DND-41 (cell line): Measurements from ENCODE around the gene FLT4.

Experiments used
- ATAC-seq: fragments of 200-7000 bp; cut with Tn5 transposase; 3 replicates; pipeline ENCODE4 v1.9.1; 2021; ENCODE audit warnings: low read depth; ENCODE audit not compliant: insufficient read depth
- DNase-seq: peaks from one replicate; pipeline ENCODE4 v3.0.0-alpha.2; 2020
- H2AFZ ChIP-seq: 2 replicates; pipeline ENCODE4 v1.6.0; 2012; ENCODE audit warnings: low read depth, low read length
- H3K27ac ChIP-seq: 2 replicates; pipeline ENCODE4 v1.5.1; 2012; ENCODE audit warnings: low read length, inconsistent platforms
- H3K27me3 ChIP-seq: fragments of 200-600 bp; sonication (generic); 2 replicates; pipeline ENCODE4 v1.6.0; 2012; ENCODE audit warnings: low read length, mild to moderate bottlenecking, inconsistent platforms; ENCODE audit not compliant: insufficient read depth, poor library complexity
- H3K36me3 ChIP-seq: 2 replicates; pipeline ENCODE4 v1.5.1; 2012; ENCODE audit warnings: low read length, inconsistent platforms; ENCODE audit not compliant: insufficient read depth
- H3K4me1 ChIP-seq: 2 replicates; pipeline ENCODE4 v1.5.1; 2012; ENCODE audit warnings: mild to moderate bottlenecking, low read length; ENCODE audit not compliant: insufficient read depth
- H3K4me2 ChIP-seq: 2 replicates; pipeline ENCODE4 v1.6.0; 2012; ENCODE audit warnings: mild to moderate bottlenecking, moderate library complexity, low read length, inconsistent platforms; ENCODE audit not compliant: insufficient read depth
- H3K4me3 ChIP-seq, 2 experiments: fragments of 200-600 bp in 1 of 2; shearing (Covaris generic) in 1 of 2; 2 replicates each; pipeline ENCODE4 v1.5.1; 2012 to 2016; ENCODE audit warnings: inconsistent platforms in 2 of 2, low read length in 2 of 2, mild to moderate bottlenecking in 2 of 2, low read depth in 1 of 2, moderate library complexity in 1 of 2
- H3K79me2 ChIP-seq: 2 replicates; pipeline ENCODE4 v1.6.0; 2012; ENCODE audit warnings: low read length, inconsistent platforms; ENCODE audit not compliant: insufficient read depth
- H3K9ac ChIP-seq: 2 replicates; pipeline ENCODE4 v1.6.0; 2012; ENCODE audit warnings: low read depth, mild to moderate bottlenecking, inconsistent platforms, low read length, moderate library complexity
- H3K9me3 ChIP-seq: 2 replicates; pipeline ENCODE4 v1.5.1; 2012; ENCODE audit warnings: low read length, moderate library complexity, mild to moderate bottlenecking, inconsistent platforms; ENCODE audit not compliant: insufficient read depth, severe bottlenecking
- H4K20me1 ChIP-seq: 2 replicates; pipeline ENCODE4 v1.6.0; 2012; ENCODE audit warnings: low read length; ENCODE audit not compliant: insufficient read depth
- CTCF ChIP-seq: IDR thresholded peaks from 2 replicates; pipeline ENCODE4 v1.5.1; 2012; ENCODE audit warnings: borderline replicate concordance, low read length, moderate library complexity, mild to moderate bottlenecking; ENCODE audit not compliant: poor library complexity, severe bottlenecking; ENCODE audit errors: extremely low read depth
- EZH2 ChIP-seq: IDR thresholded peaks from 3 replicates; pipeline ENCODE4 v1.6.1; 2012; ENCODE audit warnings: borderline replicate concordance, low read depth, mild to moderate bottlenecking, moderate library complexity, low read length, inconsistent platforms; ENCODE audit not compliant: severe bottlenecking

FLT4 gene

DNA sequence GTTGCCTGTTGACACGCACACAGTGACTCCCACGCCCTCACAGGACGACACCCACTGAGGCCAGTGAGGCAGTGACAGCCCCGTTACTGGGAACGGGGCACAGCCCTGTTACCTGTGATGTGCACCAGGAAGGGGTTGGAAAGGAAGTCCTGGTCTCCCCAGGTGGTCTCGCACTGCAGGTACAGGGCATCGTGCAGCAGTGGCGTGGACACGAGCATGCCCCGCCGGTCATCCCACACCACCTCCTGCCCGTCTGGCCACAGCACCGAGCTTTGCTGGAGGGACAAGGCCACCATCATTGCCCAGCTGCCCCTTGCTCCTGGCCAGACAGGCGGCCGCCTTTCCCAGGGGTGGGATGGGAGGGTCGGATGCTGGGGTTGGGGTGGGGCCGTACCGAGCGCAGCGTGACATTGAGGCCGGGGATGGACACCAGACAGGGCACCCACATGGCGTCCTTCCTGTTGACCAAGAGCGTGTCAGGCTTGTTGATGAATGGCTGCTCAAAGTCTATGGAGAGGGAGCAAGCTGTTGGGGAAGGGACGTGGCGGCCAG lies 19.5 kb downstream of the FLT4 start:
- no peak overlapping the region for H3K4me2 ChIP-seq
- H3K27ac ChIP-seq, result no peak overlapping the region
- ATAC-seq (no peak), DNase-seq (no peak)
- H2AFZ ChIP-seq, result no peak overlapping the region
- H3K4me3 ChIP-seq, result no peak overlapping the region
- TF ChIP-seq CTCF (no peak), EZH2 (no peak)
- H3K36me3 ChIP-seq, result no peaks in the 10 kb centered on the region
- peaks cover 6% of the 10 kb centered on the region; the same call in 1 of the 2 replicates for H4K20me1 ChIP-seq
- no peaks in the 10 kb centered on the region for H3K9me3 ChIP-seq
- H3K4me1 ChIP-seq, result no peaks in the 10 kb centered on the region
- H3K27me3 ChIP-seq, result no peaks in the 10 kb centered on the region
- no peak overlapping the region for H3K9ac ChIP-seq
- H3K79me2 ChIP-seq, result no peaks in the 10 kb centered on the region

- no peak for DNase-seq
- no peak overlapping the region for H3K9ac ChIP-seq
- TF ChIP-seq CTCF, result no peak
- no peak for TF ChIP-seq EZH2
- H4K20me1 ChIP-seq, result peaks cover 6% of the 10 kb centered on the region; the same call in 1 of the 2 replicates
- no peak overlapping the region for H3K27ac ChIP-seq
- H3K4me2 ChIP-seq, result no peak overlapping the region
- H3K4me3 ChIP-seq, result no peak overlapping the region
- no peaks in the 10 kb centered on the region for H3K36me3 ChIP-seq
- ATAC-seq, result no peak
- no peaks in the 10 kb centered on the region for H3K79me2 ChIP-seq
- H2AFZ ChIP-seq, result no peak overlapping the region
- H3K4me1 ChIP-seq, result no peaks in the 10 kb centered on the region
- H3K27me3 ChIP-seq, result no peaks in the 10 kb centered on the region
- H3K9me3 ChIP-seq, result no peaks in the 10 kb centered on the region
Observed at GRCh38 chr5:180628827-180629750, 20.3 kb downstream of the FLT4 start.

GRCh38 chr5:180628211-180628610 lies 21.2 kb downstream of the FLT4 start:
- Histone ChIP-seq H3K36me3 (no peaks in the 10 kb centered on the region), H3K4me2 (no peak overlapping the region), H3K9me3 (no peaks in the 10 kb centered on the region), H3K79me2 (no peaks in the 10 kb centered on the region), H3K27me3 (no peaks in the 10 kb centered on the region), H3K4me1 (0 out of 2 replicates have a peak, but pooled peaks cover under 1% of the 10 kb centered on the region), H3K27ac (no peak overlapping the region), H4K20me1 (peaks cover 6% of the 10 kb centered on the region; the same call in 1 of the 2 replicates), H2AFZ (no peak overlapping the region), H3K4me3 (no peak overlapping the region), H3K9ac (no peak overlapping the region)
- DNase-seq (no peak), ATAC-seq (no peak)
- TF ChIP-seq EZH2 (no peak), CTCF (no peak)
